ENCODE data around the gene FARP1. TPM values are rescaled to one million over a fixed set of nuclear protein-coding genes. Genes with fewer than 3 reads are reported as not detected.

The FARP1 gene
- total RNA-seq, result 10 to 100 TPM; 23.7 to 26.3 TPM
- long read RNA-seq, full-length matches to known transcripts, result 6 of 14 reads
- long read RNA-seq, partial matches to known transcripts, result 7 of 14 reads
- long read RNA-seq, other reads (novel, unspliced or antisense), result 1 of 14 reads

- peak; percentile 95 for ATAC-seq
- intact Hi-C loops (cut with DNase I), result no loop called here
- DNase-seq, result peak; percentile 74
These were observed at the start of gene FARP1 for GRCh38 chr13:98142380-98143156. Gene FARP1, plus strand, starts transcription at chr13:98143094. Its CDS starts 70,149 bp downstream, at chr13:98213243.

GRCh38 chr13:98094678-98095266 lies 48.1 kb upstream of the FARP1 start:
- intact Hi-C loops (cut with DNase I), result no loop called here
- ATAC-seq (no peak), DNase-seq (no peak)

- ATAC-seq (no peak), DNase-seq (no peak)
- intact Hi-C loops (cut with DNase I), result no loop called here
These were observed 46.8 kb upstream of the FARP1 start for GRCh38 chr13:98096059-98096458.

GRCh38 chr13:98097749-98098148 lies 45.1 kb upstream of the FARP1 start:
- ATAC-seq (no peak), DNase-seq (no peak)
- intact Hi-C loops (cut with DNase I), result no loop called here

GRCh38 chr13:98098516-98098915 lies 44.4 kb upstream of the FARP1 start:
- intact Hi-C loops (cut with DNase I), result no loop called here
- ATAC-seq (no peak), DNase-seq (no peak)

GRCh38 chr13:98099627-98100026 lies 43.3 kb upstream of the FARP1 start:
- no peak for ATAC-seq
- intact Hi-C loops (cut with DNase I), result no loop called here
- DNase-seq, result no peak

- ATAC-seq (no peak), DNase-seq (no peak)
- intact Hi-C loops (cut with DNase I), result no loop called here
These were observed 42.4 kb upstream of the FARP1 start for GRCh38 chr13:98100481-98100880.

- ATAC-seq (no peak), DNase-seq (no peak)
- intact Hi-C loops (cut with DNase I), result no loop called here
These were observed 39.4 kb upstream of the FARP1 start for GRCh38 chr13:98103531-98103930.

- intact Hi-C loops (cut with DNase I), result no loop called here
- DNase-seq, result no peak
- no peak for ATAC-seq
These were observed 38.7 kb upstream of the FARP1 start for GRCh38 chr13:98103942-98104880.

- peak; percentile 38 to 81 for ATAC-seq
- intact Hi-C loops (cut with DNase I), result no loop called here
These were observed 37.0 kb upstream of the FARP1 start for GRCh38 chr13:98105929-98106336.

GRCh38 chr13:98108341-98108740 lies 34.6 kb upstream of the FARP1 start:
- intact Hi-C loops (cut with DNase I), result no loop called here
- ATAC-seq (no peak), DNase-seq (no peak)

More at GRCh38 chr13:98105929-98106336, 37.0 kb upstream of the FARP1 start:
- no peak for DNase-seq

- DNase-seq (no peak), ATAC-seq (no peak)
- intact Hi-C loops (cut with DNase I), result no loop called here
These were observed 33.6 kb upstream of the FARP1 start for GRCh38 chr13:98109226-98109853.

- intact Hi-C loops (cut with DNase I), result no loop called here
- no peak for DNase-seq
These were observed 32.1 kb upstream of the FARP1 start for GRCh38 chr13:98110749-98111148.

GRCh38 chr13:98111168-98112098 lies 31.5 kb upstream of the FARP1 start:
- ATAC-seq (no peak), DNase-seq (no peak)
- intact Hi-C loops (cut with DNase I), result no loop called here

More at GRCh38 chr13:98110749-98111148, 32.1 kb upstream of the FARP1 start:
- no peak for ATAC-seq

GRCh38 chr13:98112456-98112855 lies 30.4 kb upstream of the FARP1 start:
- DNase-seq, result no peak
- intact Hi-C loops (cut with DNase I), result no loop called here
- ATAC-seq, result no peak

GRCh38 chr13:98118865-98119264 lies 24.0 kb upstream of the FARP1 start:
- DNase-seq (no peak), ATAC-seq (no peak)
- intact Hi-C loops (cut with DNase I), result no loop called here

- DNase-seq (no peak), ATAC-seq (no peak)
- intact Hi-C loops (cut with DNase I), result no loop called here
These were observed 19.7 kb upstream of the FARP1 start for GRCh38 chr13:98123176-98123575.
